Activated naive CD4-positive, alpha-beta T cell treated with anti-CD3 and anti-CD28 coated beads, Interleukin-2, amount 50 U/mL, for 24 hours (primary cell): Measurements from ENCODE around the gene PACRG.

Experiments used
- H3K27ac Mint-ChIP-seq: one replicate; pipeline ENCODE4 v1.8.0; 2021; ENCODE audit warnings: mild to moderate bottlenecking, mixed read lengths
- H3K27me3 Mint-ChIP-seq: one replicate; pipeline ENCODE4 v1.8.0; 2021; ENCODE audit warnings: mixed read lengths
- H3K36me3 Mint-ChIP-seq: one replicate; pipeline ENCODE4 v1.8.0; 2021; ENCODE audit warnings: mixed read lengths
- H3K4me1 Mint-ChIP-seq: one replicate; pipeline ENCODE4 v1.8.0; 2021; ENCODE audit warnings: mixed read lengths
- H3K4me3 Mint-ChIP-seq: one replicate; pipeline ENCODE4 v1.8.0; 2021; ENCODE audit warnings: mild to moderate bottlenecking, mixed read lengths
- H3K9me3 Mint-ChIP-seq: one replicate; pipeline ENCODE4 v1.8.0; 2021; ENCODE audit warnings: mixed read lengths

PACRG gene

GRCh38 chr6:163333038-163333437 lies 605.3 kb downstream of the PACRG start:
- H3K36me3 Mint-ChIP-seq, result no peaks in the 10 kb centered on the region
- H3K9me3 Mint-ChIP-seq, result no peaks in the 10 kb centered on the region
- H3K4me1 Mint-ChIP-seq, result no peaks in the 10 kb centered on the region
- no peak overlapping the region for H3K4me3 Mint-ChIP-seq
- peaks cover 10% of the 10 kb centered on the region for H3K27me3 Mint-ChIP-seq
- no peak overlapping the region for H3K27ac Mint-ChIP-seq

- Mint-ChIP-seq H3K27ac (no peak overlapping the region), H3K4me1 (no peaks in the 10 kb centered on the region), H3K27me3 (peaks cover 10% of the 10 kb centered on the region), H3K36me3 (no peaks in the 10 kb centered on the region), H3K4me3 (no peak overlapping the region), H3K9me3 (no peaks in the 10 kb centered on the region)
Measured at GRCh38 chr6:163333701-163334663, 606.2 kb downstream of the PACRG start.

DNA sequence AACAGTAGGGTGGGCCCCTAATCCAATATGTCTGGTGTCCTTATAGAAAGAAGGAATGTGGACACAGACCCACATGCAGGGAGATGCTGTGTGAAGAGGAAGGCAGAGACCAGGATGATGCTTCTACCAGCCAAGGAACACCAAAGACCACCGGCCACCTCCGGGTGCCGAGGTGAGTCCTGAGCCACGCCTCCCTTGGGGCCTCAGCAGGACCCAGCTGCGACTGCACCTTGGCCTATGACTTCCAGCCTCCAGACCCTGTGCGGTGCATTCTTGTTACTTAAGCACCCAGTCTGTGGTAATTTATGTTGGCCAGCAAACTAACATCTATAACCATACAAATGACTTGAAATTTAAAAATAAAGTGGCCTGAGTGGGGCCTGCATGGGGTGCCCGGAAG lies 607.3 kb downstream of the PACRG start:
- Mint-ChIP-seq H3K4me1 (no peaks in the 10 kb centered on the region), H3K9me3 (no peaks in the 10 kb centered on the region), H3K4me3 (no peak overlapping the region), H3K27ac (no peak overlapping the region), H3K27me3 (peaks cover 10% of the 10 kb centered on the region), H3K36me3 (no peaks in the 10 kb centered on the region)

- Mint-ChIP-seq H3K9me3 (no peaks in the 10 kb centered on the region), H3K36me3 (no peaks in the 10 kb centered on the region), H3K27ac (no peak overlapping the region), H3K4me3 (no peak overlapping the region), H3K4me1 (no peaks in the 10 kb centered on the region), H3K27me3 (peaks cover 10% of the 10 kb centered on the region)
Measured at GRCh38 chr6:163335671-163336545, 608.1 kb downstream of the PACRG start.

- Mint-ChIP-seq H3K36me3 (no peaks in the 10 kb centered on the region), H3K4me3 (no peak overlapping the region), H3K27me3 (peaks cover 8% of the 10 kb centered on the region), H3K4me1 (no peaks in the 10 kb centered on the region), H3K9me3 (no peaks in the 10 kb centered on the region), H3K27ac (no peak overlapping the region)
Measured at GRCh38 chr6:163336961-163337360, 609.2 kb downstream of the PACRG start.

- H3K4me1 Mint-ChIP-seq, result no peaks in the 10 kb centered on the region
- H3K9me3 Mint-ChIP-seq, result no peaks in the 10 kb centered on the region
- H3K4me3 Mint-ChIP-seq, result no peak overlapping the region
- no peak overlapping the region for H3K27ac Mint-ChIP-seq
- no peaks in the 10 kb centered on the region for H3K36me3 Mint-ChIP-seq
- H3K27me3 Mint-ChIP-seq, result peaks cover 8% of the 10 kb centered on the region
Measured at GRCh38 chr6:163337958-163338357, 610.2 kb downstream of the PACRG start.

GRCh38 chr6:163338671-163339405 lies 611.1 kb downstream of the PACRG start:
- Mint-ChIP-seq H3K27me3 (peaks cover 8% of the 10 kb centered on the region), H3K36me3 (no peaks in the 10 kb centered on the region), H3K27ac (no peak overlapping the region), H3K4me3 (no peak overlapping the region), H3K9me3 (no peaks in the 10 kb centered on the region), H3K4me1 (no peaks in the 10 kb centered on the region)

GRCh38 chr6:163339466-163339865 lies 611.7 kb downstream of the PACRG start:
- Mint-ChIP-seq H3K9me3 (no peaks in the 10 kb centered on the region), H3K4me3 (no peak overlapping the region), H3K27ac (no peak overlapping the region), H3K4me1 (no peaks in the 10 kb centered on the region), H3K27me3 (peaks cover 7% of the 10 kb centered on the region), H3K36me3 (no peaks in the 10 kb centered on the region)

DNA sequence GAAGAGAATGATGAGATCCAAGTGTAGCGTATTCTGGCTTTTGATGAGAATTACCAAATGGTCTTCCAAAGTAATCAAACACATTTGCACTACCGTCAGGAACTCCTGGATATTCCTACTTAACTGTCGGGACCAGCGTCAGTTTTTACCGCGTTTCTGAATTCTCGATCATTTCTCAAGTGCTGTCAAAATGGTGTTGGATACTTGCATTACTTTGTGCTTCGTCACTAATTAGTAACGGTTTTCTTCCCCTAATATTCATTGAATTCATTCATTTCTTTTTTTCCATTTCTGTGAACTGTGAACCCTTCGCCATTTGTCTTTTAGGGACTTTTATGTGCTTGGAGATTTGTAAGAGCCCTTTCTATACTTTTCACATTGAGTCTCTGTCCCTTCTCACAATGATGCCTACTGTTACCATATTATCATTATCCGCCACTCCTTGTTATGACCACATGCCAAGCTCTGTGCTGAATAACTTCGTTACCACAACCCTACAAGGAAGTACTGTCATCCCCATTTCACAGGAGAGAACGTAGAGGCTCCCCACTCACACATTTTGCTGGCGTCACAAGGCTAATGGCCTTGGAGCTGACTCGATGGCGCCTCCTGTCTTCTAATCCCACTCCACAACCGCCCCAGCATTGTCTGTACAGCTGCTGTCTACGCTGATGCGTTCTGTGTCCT lies 612.6 kb downstream of the PACRG start:
- no peaks in the 10 kb centered on the region for H3K4me1 Mint-ChIP-seq

DNA sequence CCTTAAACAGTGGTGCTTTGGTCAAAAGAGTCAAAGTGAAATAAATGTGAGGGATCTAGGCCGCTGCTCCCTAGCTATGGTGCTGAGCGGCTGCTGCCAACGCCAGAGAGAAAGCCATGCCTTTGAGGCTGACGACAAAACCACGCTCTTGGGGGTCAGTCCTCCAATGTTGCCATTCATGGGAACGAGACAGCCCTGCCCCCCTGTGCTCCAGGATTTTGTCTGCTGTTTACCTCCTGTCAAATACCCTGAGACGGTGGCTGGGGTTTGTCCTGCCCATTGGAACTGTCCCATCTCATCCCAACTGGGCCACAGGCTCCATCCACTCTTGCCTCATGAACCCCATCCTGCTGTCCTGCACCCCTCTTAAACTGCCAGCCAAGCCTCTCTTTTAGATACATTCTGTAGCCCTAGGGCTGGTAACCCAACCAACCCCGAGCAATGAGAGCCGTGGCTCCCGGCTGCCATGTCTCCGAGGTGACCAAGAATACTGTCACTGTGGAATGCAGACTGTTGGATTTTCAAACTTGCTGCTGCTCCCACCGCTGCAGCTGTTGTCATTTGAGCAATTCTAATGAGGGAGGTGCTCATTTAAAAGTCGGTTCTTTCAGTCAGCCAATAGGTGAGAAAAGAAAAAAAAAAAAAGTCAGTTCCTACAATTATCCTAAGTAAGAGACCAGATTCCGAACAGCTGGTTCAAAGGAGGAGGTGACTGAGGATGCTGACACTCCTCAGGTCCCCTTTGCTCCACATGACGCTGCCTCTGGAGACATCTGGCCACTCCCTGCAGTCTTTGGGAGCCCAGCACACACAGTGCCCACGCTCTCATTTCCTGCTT lies 613.7 kb downstream of the PACRG start:
- Mint-ChIP-seq H3K4me1 (no peaks in the 10 kb centered on the region), H3K4me3 (no peak overlapping the region), H3K27me3 (peaks cover 3% of the 10 kb centered on the region), H3K27ac (no peak overlapping the region), H3K36me3 (no peaks in the 10 kb centered on the region), H3K9me3 (no peaks in the 10 kb centered on the region)

More for the DNA sequence above, 612.6 kb downstream of the PACRG start:
- Mint-ChIP-seq H3K4me3 (no peak overlapping the region), H3K27me3 (peaks cover 6% of the 10 kb centered on the region), H3K9me3 (no peaks in the 10 kb centered on the region), H3K36me3 (no peaks in the 10 kb centered on the region), H3K27ac (no peak overlapping the region)

- H3K4me3 Mint-ChIP-seq, result no peak overlapping the region
- H3K27ac Mint-ChIP-seq, result no peak overlapping the region
- no peaks in the 10 kb centered on the region for H3K4me1 Mint-ChIP-seq
- H3K9me3 Mint-ChIP-seq, result no peaks in the 10 kb centered on the region
- H3K36me3 Mint-ChIP-seq, result no peaks in the 10 kb centered on the region
- no peaks in the 10 kb centered on the region for H3K27me3 Mint-ChIP-seq
Measured at GRCh38 chr6:163342571-163343539, 615.1 kb downstream of the PACRG start.

DNA sequence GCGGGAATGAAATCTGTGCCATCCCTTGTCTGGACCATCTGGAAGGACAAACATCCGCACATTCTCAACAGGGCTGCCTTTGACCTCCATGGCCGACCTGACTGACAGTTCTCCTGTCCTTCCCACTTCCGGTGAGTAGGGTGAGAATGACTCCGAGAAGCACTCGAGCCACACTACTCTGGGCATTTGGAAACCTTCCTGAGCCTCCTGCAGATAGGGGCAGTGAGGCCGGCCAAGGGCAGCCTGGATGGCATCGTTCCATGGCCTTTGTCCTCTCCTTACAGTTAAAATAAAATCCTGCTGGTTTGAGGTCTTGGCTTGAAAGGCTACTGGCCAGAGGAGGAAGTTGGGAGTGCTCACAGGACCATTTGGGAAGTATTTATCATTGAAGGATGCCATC lies 615.8 kb downstream of the PACRG start:
- no peak overlapping the region for H3K4me3 Mint-ChIP-seq
- no peaks in the 10 kb centered on the region for H3K4me1 Mint-ChIP-seq
- no peaks in the 10 kb centered on the region for H3K36me3 Mint-ChIP-seq
- no peaks in the 10 kb centered on the region for H3K27me3 Mint-ChIP-seq
- no peaks in the 10 kb centered on the region for H3K9me3 Mint-ChIP-seq
- H3K27ac Mint-ChIP-seq, result no peak overlapping the region

DNA sequence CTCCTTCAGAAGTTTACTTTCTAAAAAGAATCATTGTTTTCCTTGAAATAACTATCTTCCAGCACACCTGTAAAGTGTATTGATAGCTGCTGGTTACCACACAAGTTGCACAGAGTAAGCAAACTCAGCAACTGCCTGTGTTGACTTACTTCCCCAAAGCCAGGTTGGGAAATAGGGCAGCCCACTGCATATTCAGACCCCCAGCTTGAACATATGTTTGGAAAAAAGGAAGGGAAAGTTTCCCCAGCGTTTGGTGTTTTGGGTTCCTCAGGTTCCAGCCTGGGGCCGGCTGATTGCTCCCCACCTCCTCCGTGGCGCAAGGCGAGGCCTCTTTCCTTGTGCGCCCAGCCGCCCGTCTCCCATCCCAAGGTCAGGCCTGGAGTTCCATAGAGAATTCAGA lies 616.6 kb downstream of the PACRG start:
- Mint-ChIP-seq H3K27me3 (no peaks in the 10 kb centered on the region), H3K36me3 (no peaks in the 10 kb centered on the region), H3K4me3 (no peak overlapping the region), H3K9me3 (no peaks in the 10 kb centered on the region), H3K4me1 (no peaks in the 10 kb centered on the region), H3K27ac (no peak overlapping the region)
